DLD1 (cell line): ENCODE measurements around the gene CHST5.

Source experiments
- in situ Hi-C: cut with HindIII; loops from 2 replicates; pipeline ENCODE4 v1.10.0; 2017; ENCODE audit warnings: low sequenced_read_pairs

CHST5 gene

GRCh38 chr16:75535901-75536300 lies at the start of gene CHST5:
CHST5 (minus strand) TSS chr16:75536108; CDS start chr16:75530384, 5,724 bp downstream.
- in situ Hi-C loops = no loop called here

DNA sequence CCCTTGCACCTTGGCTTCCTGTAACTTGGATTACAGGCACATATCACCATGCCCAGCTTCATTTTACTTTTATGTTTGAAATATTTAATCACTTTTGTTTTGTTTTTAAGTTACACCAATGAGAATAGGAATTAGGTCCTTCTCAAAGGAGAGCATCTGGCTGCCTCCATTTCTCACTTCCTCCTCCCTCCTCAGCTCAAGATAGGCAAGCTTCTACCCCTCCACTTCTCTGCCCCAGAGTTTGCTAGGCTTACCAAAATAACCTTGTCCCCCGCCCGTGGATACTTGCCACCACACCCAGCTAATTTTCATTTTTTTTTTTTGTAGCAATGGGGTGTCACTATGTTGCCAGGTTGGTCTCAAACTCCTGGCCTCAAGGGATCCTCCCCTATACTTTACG lies 48.2 kb upstream of the CHST5 start:
- in situ Hi-C loops = no loop called here

DNA sequence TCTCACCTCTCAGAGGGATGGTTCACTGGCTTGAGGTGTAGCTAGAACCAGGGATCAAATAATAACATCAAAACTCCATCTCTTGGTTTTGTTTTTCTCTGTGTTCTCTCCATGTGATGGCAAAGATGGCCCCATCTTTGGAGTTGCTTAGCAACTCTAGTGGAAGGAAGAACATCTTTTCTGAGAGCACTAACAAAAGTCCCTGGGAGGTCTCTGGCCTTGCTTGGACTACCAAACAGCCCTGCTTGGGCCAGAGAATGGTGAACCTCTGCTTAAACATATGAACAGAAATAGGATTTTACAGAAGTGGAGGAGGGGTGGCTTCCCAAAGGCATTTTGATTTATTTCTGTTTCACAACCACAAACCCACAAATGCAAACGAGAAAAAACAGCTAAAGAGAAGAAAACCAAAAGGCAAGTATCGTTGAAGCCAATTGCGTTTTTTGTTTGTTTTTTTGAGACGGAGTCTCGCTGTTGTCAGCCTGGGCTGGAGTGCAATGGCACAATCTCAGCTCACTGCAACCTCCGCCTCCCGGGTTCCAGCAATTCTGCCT lies 43.5 kb upstream of the CHST5 start:
- in situ Hi-C loops = no loop called here

DNA sequence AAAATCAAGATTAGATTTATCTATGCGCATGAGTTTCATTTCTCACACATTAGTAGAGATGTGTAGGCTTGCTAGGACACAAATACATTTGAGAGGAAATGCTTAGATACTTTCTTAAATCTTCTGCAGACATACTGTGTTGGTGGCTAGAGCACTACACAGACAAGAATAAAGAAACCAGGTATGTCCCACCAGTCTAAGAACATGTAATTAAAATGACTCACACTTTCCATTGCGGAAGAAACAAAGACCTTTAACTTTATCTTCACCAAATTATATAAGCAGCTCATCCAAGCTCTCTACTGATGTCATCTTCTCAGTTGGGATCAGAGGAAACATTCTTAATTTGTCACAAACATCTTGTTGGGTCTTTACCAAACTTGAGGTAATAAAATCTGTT lies 42.8 kb upstream of the CHST5 start:
- in situ Hi-C loops = no loop called here

- in situ Hi-C loops = no loop called here
Measured at GRCh38 chr16:75578212-75578611, 42.3 kb upstream of the CHST5 start.

GRCh38 chr16:75576384-75576811 lies 40.5 kb upstream of the CHST5 start:
- in situ Hi-C loops = no loop called here

DNA sequence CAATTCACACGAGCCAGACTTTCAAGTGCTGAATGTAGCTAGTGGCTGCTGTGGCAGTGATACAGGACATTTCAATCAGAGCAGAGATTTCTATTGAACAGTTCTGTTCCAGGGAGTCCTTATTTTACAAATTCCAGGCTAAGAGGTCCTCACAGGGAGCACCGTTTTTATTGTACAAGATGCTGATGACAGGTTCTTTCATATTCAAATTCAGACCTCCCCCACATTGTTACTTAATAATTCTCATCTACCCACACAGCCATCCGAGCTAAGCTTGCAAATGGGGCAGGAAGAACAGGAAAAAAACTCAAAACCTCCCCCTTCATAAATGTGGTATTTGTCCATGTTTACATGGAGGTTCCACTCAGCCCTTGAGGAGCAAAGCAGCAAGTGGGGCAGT lies 40.0 kb upstream of the CHST5 start:
- in situ Hi-C loops = no loop called here

DNA sequence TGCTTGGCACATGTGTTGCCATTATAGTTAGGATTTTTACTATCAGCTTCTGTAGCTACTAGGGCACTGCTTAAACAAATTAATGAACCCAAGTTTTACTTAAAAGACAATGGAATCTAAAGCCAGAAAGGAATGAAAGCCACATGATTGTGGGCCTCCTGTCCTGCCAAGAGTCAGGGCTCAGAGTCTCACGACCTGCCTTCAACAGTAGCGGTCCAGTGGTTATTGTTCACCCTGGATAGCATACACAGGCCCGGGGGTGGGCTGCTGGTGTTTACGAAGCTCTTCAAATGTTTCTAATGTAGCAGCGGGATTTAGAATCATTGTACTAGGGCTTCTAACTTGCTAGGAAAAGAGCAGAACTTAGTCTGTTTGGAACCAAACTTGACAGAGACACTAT lies 38.0 kb upstream of the CHST5 start:
- in situ Hi-C loops = no loop called here

GRCh38 chr16:75572864-75573542 lies 37.1 kb upstream of the CHST5 start:
- in situ Hi-C loops = no loop called here

- in situ Hi-C loops = no loop called here
Measured at GRCh38 chr16:75570396-75571065, 34.6 kb upstream of the CHST5 start.

GRCh38 chr16:75567911-75568310 lies 32.0 kb upstream of the CHST5 start:
- in situ Hi-C loops = no loop called here

- in situ Hi-C loops = no loop called here
Measured at GRCh38 chr16:75566758-75567255, 30.9 kb upstream of the CHST5 start.

- in situ Hi-C loops = no loop called here
Measured at GRCh38 chr16:75566040-75566757, 30.3 kb upstream of the CHST5 start, which contains the start of gene GABARAPL2. GABARAPL2 (plus strand) TSS chr16:75566379; CDS start chr16:75566487, 108 bp downstream.

DNA sequence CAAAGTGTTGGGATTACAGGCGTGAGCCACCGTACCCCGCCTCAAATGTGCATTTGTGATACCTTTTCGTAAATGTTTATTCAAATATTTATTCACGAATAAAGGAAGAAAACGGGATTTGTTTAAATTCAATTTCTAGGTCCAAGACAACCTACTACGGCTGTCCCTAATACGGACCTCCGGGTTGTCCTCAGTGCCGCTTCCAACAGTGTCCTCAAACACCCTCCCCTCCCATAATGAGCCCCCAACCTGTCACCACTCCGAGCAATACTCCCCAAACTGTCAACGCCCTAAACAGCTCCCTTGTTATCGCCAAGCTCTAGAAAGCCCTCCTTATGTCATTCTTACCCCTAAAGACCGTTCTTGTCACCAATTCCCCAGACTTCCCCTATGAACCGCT lies 29.7 kb upstream of the CHST5 start:
- in situ Hi-C loops = no loop called here

DNA sequence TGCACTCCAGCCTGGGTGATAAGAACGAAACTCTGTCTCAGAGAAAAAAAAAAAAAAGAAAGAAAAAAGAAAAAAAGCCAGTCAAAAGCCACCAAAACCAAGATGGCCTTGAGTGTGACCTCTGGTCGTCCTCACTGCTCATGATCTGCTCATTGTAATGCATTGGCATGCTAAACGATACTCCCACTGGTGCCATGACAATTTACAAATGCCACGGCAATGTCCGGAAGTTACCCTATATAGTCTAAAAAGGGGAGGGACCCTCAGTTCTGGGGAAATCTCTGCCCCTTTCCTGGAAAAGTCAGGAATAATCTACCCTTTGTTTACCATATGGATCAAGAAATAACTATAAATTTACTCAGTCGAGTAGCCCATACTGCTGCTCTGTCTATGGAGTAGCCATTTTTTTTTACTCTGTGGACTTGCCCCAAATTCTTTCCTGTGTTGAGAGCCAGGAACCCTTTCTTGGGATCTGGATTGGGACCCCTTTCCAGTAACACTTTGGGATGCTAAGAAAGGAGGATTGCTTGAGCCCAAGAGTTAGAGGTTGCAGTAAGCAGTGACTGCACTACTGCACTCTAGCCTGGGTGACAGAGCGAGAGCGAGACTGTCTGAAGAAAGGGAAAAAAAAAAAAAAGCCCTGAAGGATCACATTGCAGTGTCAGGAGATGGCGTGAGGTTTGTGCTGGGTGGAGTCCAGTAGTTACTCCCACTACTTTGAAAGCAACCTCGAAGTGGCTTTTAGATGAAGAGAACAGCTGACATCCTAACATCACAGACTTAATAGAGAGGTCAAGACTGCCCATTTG lies 23.9 kb upstream of the CHST5 start:
- in situ Hi-C loops = no loop called here

- in situ Hi-C loops = no loop called here
Measured at GRCh38 chr16:75558846-75559401, 23.0 kb upstream of the CHST5 start.

DNA sequence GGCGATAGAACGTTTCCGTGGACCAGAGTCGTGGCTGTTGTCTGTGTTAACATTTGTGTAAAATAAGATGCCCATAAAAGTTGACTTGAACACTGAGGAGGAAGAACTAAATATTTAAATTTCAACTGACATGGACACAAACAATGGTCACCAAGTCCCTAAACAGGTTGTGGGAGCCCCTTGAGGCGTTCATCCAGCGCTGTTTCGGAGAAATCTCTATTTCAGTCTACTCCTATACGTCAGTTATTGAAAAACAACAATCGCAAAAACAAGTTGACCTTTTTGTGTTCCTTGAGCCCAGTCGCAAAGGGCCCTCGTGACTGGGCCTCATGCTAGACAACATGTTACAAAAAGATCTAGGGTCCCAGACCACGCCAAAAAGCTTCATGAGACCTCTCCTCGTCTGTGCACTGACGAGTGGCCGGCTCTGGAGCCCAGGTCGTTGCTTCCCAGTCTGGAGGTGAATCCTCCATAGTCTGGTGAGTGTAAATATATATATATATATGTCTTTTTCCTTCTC lies 20.6 kb upstream of the CHST5 start:
- in situ Hi-C loops = no loop called here

- in situ Hi-C loops = no loop called here
Measured at GRCh38 chr16:75555707-75556430, 20.0 kb upstream of the CHST5 start, which contains the start of gene TMEM231. TMEM231 (minus strand) TSS chr16:75556252; CDS start chr16:75556209, 43 bp downstream.

DNA sequence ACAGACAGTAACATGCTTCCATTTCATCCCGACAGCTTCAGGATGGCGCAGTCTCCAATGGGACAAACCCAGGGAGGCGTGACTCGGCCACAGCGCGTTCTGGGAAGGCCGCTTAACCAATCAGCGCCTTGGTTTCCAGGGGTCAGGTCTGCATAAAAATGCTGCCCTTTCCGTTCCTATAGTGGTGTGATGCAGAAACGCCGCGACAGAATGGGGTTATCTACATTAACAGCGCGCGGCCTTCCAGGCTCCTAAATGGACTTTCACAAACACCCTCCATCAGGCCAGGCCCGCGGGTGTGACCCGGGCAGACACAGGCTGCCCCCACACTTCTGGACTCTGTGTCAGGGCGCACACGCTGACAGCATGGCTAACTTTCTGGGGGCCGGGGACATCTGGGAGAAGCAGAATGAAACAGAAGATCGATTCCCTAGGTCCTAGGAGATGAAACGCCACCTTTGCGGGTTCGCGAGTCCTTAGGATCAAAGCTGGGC lies 19.4 kb upstream of the CHST5 start:
- in situ Hi-C loops = no loop called here
